HepG2 (cell line): ENCODE results near the gene GFPT1. TPM values are rescaled to one million over a fixed set of nuclear protein-coding genes. Genes with fewer than 3 reads are reported as not detected.
A peak's percentile ranks its signal among the peaks of the same experiment; 100 is the strongest.

Experiments
- ATAC-seq: fragments of 200-7000 bp; cut with Tn5 transposase; 3 replicates; pipeline ENCODE4 v1.9.1; 2020; ENCODE audit warnings: mild to moderate bottlenecking, moderate library complexity
- BruUV-seq: library from RNA; stranded (reverse); fragments of 400-500 nt; replicated peaks from 2 replicates; lab custom pipeline; 2021; lab: Mats Ljungman, UMichigan
- CTCF ChIA-PET: fragments of 300-600 bp; formaldehyde crosslinking; extraction: SDS; loops from one replicate; lab custom pipeline; 2021; ENCODE audit warnings: low total read pairs, inconsistent platforms, low intra/inter-chr PET ratio; lab: Yijun Ruan, JAX
- POLR2A ChIA-PET: fragments of 350-600 bp; sonication (Branson Sonifier 250); formaldehyde crosslinking; loops from one replicate; lab custom pipeline; 2020; ENCODE audit warnings: antibody characterized with exemption, inconsistent platforms; lab: Yijun Ruan, JAX
- DNase-seq: peaks from one replicate; pipeline ENCODE4 v3.0.0-alpha.2; 2015; ENCODE audit warnings: low spot score
- FAIRE-seq: peaks from 3 replicates; lab custom pipeline; 2011; peaks lifted over from hg19 to GRCh38; lab: Jason Lieb, UNC
- H2AFZ ChIP-seq: one replicate; pipeline ENCODE4 v1.6.1; 2011; ENCODE audit warnings: low read length, inconsistent platforms
- H3K27ac ChIP-seq: fragments of 300-600 bp; 3 replicates; pipeline ENCODE4 v1.8.0; 2011; ENCODE audit warnings: mixed run types, mild to moderate bottlenecking, mixed read lengths, low read length, inconsistent platforms; ENCODE audit not compliant: insufficient read depth; ENCODE audit errors: extremely low read length
- H3K27me3 ChIP-seq, 2 experiments: fragments of 200-600 bp in 1 of 2; 2 replicates in 1 of 2; 3 replicates in 1 of 2; pipeline versions ENCODE4 v1.6.0 to v1.8.0; 2011; ENCODE audit warnings: low read length in 2 of 2, mild to moderate bottlenecking in 2 of 2, moderate library complexity in 2 of 2, inconsistent platforms in 1 of 2; ENCODE audit not compliant: insufficient read depth in 2 of 2, control insufficient read depth in 1 of 2
- H3K36me3 ChIP-seq, 2 experiments: fragments of 200-600 bp in 1 of 2; replicated peaks in 1 of 2; 2 replicates in 1 of 2; 3 replicates in 1 of 2; pipeline versions ENCODE4 v1.5.1 to v1.8.0; 2011; ENCODE audit warnings: low read length in 2 of 2, inconsistent platforms in 1 of 2; ENCODE audit not compliant: insufficient read depth in 2 of 2, control insufficient read depth in 1 of 2
- H3K4me1 ChIP-seq: 2 replicates; pipeline ENCODE4 v1.5.1; 2012; ENCODE audit warnings: low read length, inconsistent platforms; ENCODE audit not compliant: insufficient read depth
- H3K4me2 ChIP-seq: 2 replicates; pipeline ENCODE4 v1.6.0; 2011; ENCODE audit warnings: low read depth, low read length, inconsistent platforms
- H3K4me3 ChIP-seq, 3 experiments: fragments of 200-600 bp in 1 of 3; sonication (generic), shearing (Covaris generic) in 1 of 3; replicated peaks in 1 of 3; 2 replicates each; pipeline ENCODE4 v1.5.1; 2011 to 2016; ENCODE audit warnings: low read length in 3 of 3, inconsistent platforms in 2 of 3, low read depth in 2 of 3, mild to moderate bottlenecking in 2 of 3, control low read depth in 1 of 3, mixed read lengths in 1 of 3; ENCODE audit not compliant: insufficient read depth in 1 of 3
- H3K79me2 ChIP-seq: one replicate; pipeline ENCODE4 v1.6.1; 2011; ENCODE audit warnings: low read length, inconsistent platforms; ENCODE audit not compliant: insufficient read depth
- H3K9ac ChIP-seq: 2 replicates; pipeline ENCODE4 v1.6.0; 2011; ENCODE audit warnings: mild to moderate bottlenecking, low read depth, low read length, inconsistent platforms; ENCODE audit not compliant: insufficient read depth
- H3K9me3 ChIP-seq: 2 replicates; pipeline ENCODE4 v1.5.1; 2012; ENCODE audit warnings: mild to moderate bottlenecking, low read length
- H4K20me1 ChIP-seq: 2 replicates; pipeline ENCODE4 v1.6.0; 2011; ENCODE audit warnings: inconsistent platforms, mild to moderate bottlenecking, low read length, moderate library complexity; ENCODE audit not compliant: insufficient read depth
- AKAP8 ChIP-seq: sonication (generic); formaldehyde crosslinking; IDR thresholded peaks from 2 replicates; pipeline ENCODE4 v1.5.1; 2020; ENCODE audit warnings: mild to moderate bottlenecking, missing genetic modification reagents
- DMTF1 ChIP-seq: sonication (generic); formaldehyde crosslinking; IDR thresholded peaks from 2 replicates; pipeline ENCODE4 v1.4.0; 2020; ENCODE audit warnings: mild to moderate bottlenecking, missing genetic modification reagents
- FOXO1 ChIP-seq: sonication (generic); formaldehyde crosslinking; IDR thresholded peaks from 2 replicates; pipeline ENCODE4 v1.4.0; 2020; ENCODE audit warnings: missing genetic modification reagents
- GTF3A ChIP-seq: sonication (generic); formaldehyde crosslinking; conservative IDR thresholded peaks from 2 replicates; pipeline ENCODE4 v1.4.0; 2020; ENCODE audit warnings: mild to moderate bottlenecking, missing genetic modification reagents
- JUNB ChIP-seq: sonication (generic); formaldehyde crosslinking; IDR thresholded peaks from 2 replicates; pipeline ENCODE4 v1.8.0; 2022; ENCODE audit warnings: missing genetic modification reagents, mild to moderate bottlenecking, borderline replicate concordance
- MAF1 ChIP-seq: sonication (generic); formaldehyde crosslinking; IDR thresholded peaks from 2 replicates; pipeline ENCODE4 v1.5.0; 2020; ENCODE audit warnings: missing genetic modification reagents, borderline replicate concordance
- MTA1 ChIP-seq: sonication (generic); formaldehyde crosslinking; IDR thresholded peaks from 2 replicates; pipeline ENCODE4 v1.4.0; 2020; ENCODE audit warnings: missing genetic modification reagents, mild to moderate bottlenecking, borderline replicate concordance
- SP2 ChIP-seq: sonication (generic); formaldehyde crosslinking; IDR thresholded peaks from 2 replicates; pipeline ENCODE4 v1.5.1; 2020; ENCODE audit warnings: mild to moderate bottlenecking, missing genetic modification reagents
- SPEN ChIP-seq: sonication (generic); formaldehyde crosslinking; IDR thresholded peaks from 2 replicates; pipeline ENCODE4 v1.5.1; 2020; ENCODE audit warnings: low read depth, mild to moderate bottlenecking, missing genetic modification reagents
- TAF1 ChIP-seq: sonication (generic); formaldehyde crosslinking; IDR thresholded peaks from 2 replicates; pipeline ENCODE4 v1.4.0; 2020; ENCODE audit warnings: missing genetic modification reagents
- TFDP1 ChIP-seq: IDR thresholded peaks from 2 replicates; pipeline ENCODE4 v1.6.1; 2016; ENCODE audit warnings: missing compliant biosample characterization, missing genetic modification reagents, borderline replicate concordance
- ZBTB20 ChIP-seq: sonication (generic); formaldehyde crosslinking; IDR thresholded peaks from 2 replicates; pipeline ENCODE4 v1.8.1; 2023; ENCODE audit warnings: missing genetic modification reagents, low read depth, mild to moderate bottlenecking, borderline replicate concordance
- ZMYM2 ChIP-seq: sonication (generic); formaldehyde crosslinking; IDR thresholded peaks from 2 replicates; pipeline ENCODE4 v1.8.0; 2022; ENCODE audit warnings: mild to moderate bottlenecking, missing genetic modification reagents
- ZNF317 ChIP-seq: sonication (generic); formaldehyde crosslinking; IDR thresholded peaks from 2 replicates; pipeline ENCODE4 v1.5.0; 2020; ENCODE audit warnings: mild to moderate bottlenecking, missing genetic modification reagents
- ZNF367 ChIP-seq: sonication (generic); formaldehyde crosslinking; IDR thresholded peaks from 2 replicates; pipeline ENCODE4 v1.4.0; 2020; ENCODE audit warnings: missing genetic modification reagents, borderline replicate concordance
- ZNF503 ChIP-seq: sonication (generic); formaldehyde crosslinking; IDR thresholded peaks from 2 replicates; pipeline ENCODE4 v1.4.0; 2020; ENCODE audit warnings: missing genetic modification reagents
- ZNF710 ChIP-seq: sonication (generic); formaldehyde crosslinking; IDR thresholded peaks from 2 replicates; pipeline ENCODE4 v1.5.0; 2020; ENCODE audit warnings: mild to moderate bottlenecking, missing genetic modification reagents, borderline replicate concordance
- ZSCAN31 ChIP-seq: sonication (generic); formaldehyde crosslinking; IDR thresholded peaks from 2 replicates; pipeline ENCODE4 v1.5.0; 2020; ENCODE audit warnings: low read depth, mild to moderate bottlenecking, missing genetic modification reagents
- in situ Hi-C: cut with HindIII; loops from 2 replicates; pipeline ENCODE4 v1.10.0; 2017; ENCODE audit warnings: low pct_unique_long_range_greater_than_20kb; ENCODE audit not compliant: extremely low pct_ligation_motif_present
- intact Hi-C: fragments of 100-400 bp; cut with micrococcal nuclease; formaldehyde crosslinking; loops from one replicate; pipeline ENCODE4 v1.10.0; 2022; ENCODE audit not compliant: unreplicated experiment
- polyA plus RNA-seq, 8 experiments: library from polyadenylated mRNA; depleted of rRNA in 3 of 8; stranded (reverse) in 7 of 8; unstranded in 1 of 8; fragments of >200 nt; fragmentation: Illumina TruSeq in 4 of 8; extraction: Trizol in 4 of 8; gene quantifications; 2 replicates each; pipeline versions ENCODE4 v1.2.1 to v1.2.3, GENCODE V29; 2011 to 2016; ENCODE audit warnings: low read depth in 4 of 8, missing spikeins in 1 of 8, mixed read lengths in 1 of 8; ENCODE audit not compliant: insufficient read depth in 1 of 8
- total RNA-seq, 5 experiments: library from RNA; depleted of rRNA; stranded (reverse); fragments of >200 nt; fragmentation: Illumina TruSeq; extraction: Trizol; gene quantifications; 2 replicates each; pipeline ENCODE4 v1.2.3, GENCODE V29; 2016; ENCODE audit warnings: low read depth in 1 of 5

GFPT1 gene
- total and polyA plus RNA-seq, 2 of the 13 experiments (the other 11 are each of a cell fraction or from before 2014, with no cell fraction given): 24.0 to 84.9 TPM

GRCh38 chr2:69395866-69396265, 8.8 kb upstream of the GFPT1 start (continued):
- TF ChIP-seq DMTF1 (CRISPR knock-in tag) (no peak), ZNF317 (CRISPR knock-in tag) (no peak), ZMYM2 (no peak)
- TF ChIP-seq, all 625 proteins: peak for 0

GRCh38 chr2:69393963-69394362, 6.9 kb upstream of the GFPT1 start:
- H3K79me2 ChIP-seq: no peaks in the 10 kb centered on the region
- TSS peak; percentile 33 for BruUV-seq
- no peak for TF ChIP-seq SP2 (CRISPR knock-in tag)
- no peak for TF ChIP-seq AKAP8
- no peak for TF ChIP-seq ZNF503 (CRISPR knock-in tag)
- TF ChIP-seq ZNF710: no peak
- no peak for TF ChIP-seq JUNB (CRISPR knock-in tag)
- TF ChIP-seq TFDP1 (CRISPR knock-in tag): no peak
- TF ChIP-seq FOXO1 (CRISPR knock-in tag): no peak
- no peak for TF ChIP-seq ZNF367 (CRISPR knock-in tag)
- TF ChIP-seq MTA1 (CRISPR knock-in tag): no peak
- no peak for TF ChIP-seq MAF1
- no peak for TF ChIP-seq TAF1
- no peak for TF ChIP-seq ZSCAN31 (CRISPR knock-in tag)
- TF ChIP-seq GTF3A (CRISPR knock-in tag): no peak
- no peak for TF ChIP-seq ZBTB20 (CRISPR knock-in tag)
- no peak for TF ChIP-seq SPEN

More at GRCh38 chr2:69393963-69394362, 6.9 kb upstream of the GFPT1 start:
- H3K9me3 ChIP-seq: no peaks in the 10 kb centered on the region
- no peaks in the 10 kb centered on the region for H3K27me3 ChIP-seq
- H3K4me1 ChIP-seq: peaks cover 15% of the 10 kb centered on the region
- no peak overlapping the region for H3K9ac ChIP-seq
- CTCF ChIA-PET: no interaction called here
- FAIRE-seq (no peak), ATAC-seq (no peak), DNase-seq (no peak)
- H4K20me1 ChIP-seq: no peaks in the 10 kb centered on the region
- peaks cover 0 to 16% of the 10 kb centered on the region in 2 experiments; a peak in 4 of 5 replicates for H3K36me3 ChIP-seq
- intact Hi-C loops: no loop called here
- no peak overlapping the region for H3K4me2 ChIP-seq
- in situ Hi-C loops: no loop called here
- no peak overlapping the region for H3K27ac ChIP-seq
- POLR2A ChIA-PET: no interaction called here
- no peak overlapping the region for H2AFZ ChIP-seq
- H3K4me3 ChIP-seq: no peak overlapping the region
